Body of pancreas (tissue), 4 donors: ENCODE results near the gene TMEM250.

Source experiments
- CTCF ChIP-seq, 7 experiments: fragments of 450-650 bp in 4 of 7; fragments of 200-600 bp in 3 of 7; sonication (generic) in 3 of 7; IDR thresholded peaks; one replicate each; pipeline ENCODE4 v1.5.1; 2016 to 2019; ENCODE audit warnings: antibody characterized with exemption in 7 of 7
- POLR2A ChIP-seq, 3 donors: fragments of 450-650 bp; IDR thresholded peaks; one replicate each; pipeline ENCODE4 v1.6.1; 2016; ENCODE audit warnings: antibody characterized with exemption in 3 of 3, mild to moderate bottlenecking in 2 of 3

DNA sequence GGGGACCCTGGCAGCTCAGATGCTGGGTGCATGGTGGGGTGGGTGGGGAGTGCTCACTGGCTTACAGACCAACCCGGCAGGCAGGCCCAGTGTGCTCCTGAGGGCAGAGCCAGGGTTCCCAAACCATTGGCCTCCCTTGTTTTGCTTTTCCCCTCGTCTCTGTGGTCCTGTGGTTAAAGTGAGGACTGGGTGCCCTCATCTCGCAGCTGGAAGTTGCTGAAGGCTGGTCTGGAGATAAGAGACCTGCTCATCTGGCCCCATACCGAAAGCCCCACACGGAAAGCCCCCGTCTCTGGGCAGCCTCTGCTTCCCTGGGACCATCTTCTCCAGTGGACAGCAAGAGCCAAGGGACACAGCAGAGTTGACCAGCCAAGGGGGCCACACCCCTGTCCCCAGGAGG lies 13.8 kb downstream of the TMEM250 start:
- no peak for TF ChIP-seq CTCF (IDR thresholded peaks at IDR 0.05)
- no peak for TF ChIP-seq POLR2A (IDR thresholded peaks at IDR 0.05)
